Suprapubic skin (tissue), 4 donors: ENCODE measurements around the gene ANKRD2. TPM values are rescaled to one million over a fixed set of nuclear protein-coding genes. Genes with fewer than 3 reads are reported as not detected.

ENCODE experiments used
- DNase-seq, 2 donors: peaks; one replicate each; pipeline ENCODE4 v3.0.0-alpha.2; 2019; ENCODE audit warnings: low spot score in 2 of 2
- H3K27ac ChIP-seq: fragments of 200-600 bp; sonication (generic); one replicate; pipeline ENCODE4 v1.5.1; 2019
- H3K27me3 ChIP-seq: fragments of 200-600 bp; sonication (generic); one replicate; pipeline ENCODE4 v1.5.1; 2019
- H3K36me3 ChIP-seq: fragments of 200-600 bp; sonication (generic); one replicate; pipeline ENCODE4 v1.5.1; 2019
- H3K4me1 ChIP-seq: fragments of 200-600 bp; sonication (generic); one replicate; pipeline ENCODE4 v1.5.1; 2019
- H3K4me3 ChIP-seq: fragments of 200-600 bp; sonication (generic); one replicate; pipeline ENCODE4 v1.5.1; 2019; ENCODE audit warnings: mild to moderate bottlenecking
- H3K9me3 ChIP-seq: fragments of 200-600 bp; sonication (generic); one replicate; pipeline ENCODE4 v1.5.1; 2019
- CTCF ChIP-seq, 2 donors: fragments of 200-600 bp in 1 of 2; fragments of 450-650 bp in 1 of 2; sonication (generic) in 1 of 2; IDR thresholded peaks; one replicate each; pipeline ENCODE4 v1.5.1; 2016 to 2019; ENCODE audit warnings: antibody characterized with exemption in 2 of 2, mild to moderate bottlenecking in 1 of 2, moderate library complexity in 1 of 2
- EP300 ChIP-seq: sonication (generic); formaldehyde crosslinking; IDR thresholded peaks from one replicate; pipeline ENCODE4 v1.6.1; 2017; ENCODE audit warnings: antibody characterized with exemption
- POLR2A ChIP-seq, 2 donors: fragments of 450-650 bp; IDR thresholded peaks; one replicate each; pipeline ENCODE4 v1.6.1; 2017; ENCODE audit warnings: antibody characterized with exemption in 2 of 2, mild to moderate bottlenecking in 2 of 2, moderate library complexity in 2 of 2
- POLR2AphosphoS5 ChIP-seq, 3 donors: sonication (generic); formaldehyde crosslinking; IDR thresholded peaks; one replicate each; pipeline ENCODE4 v1.6.1; 2017; ENCODE audit warnings: antibody characterized with exemption in 3 of 3
- WGBS: methylation state at CpG from one replicate; pipeline ENCODE4 v1.1.5; 2018; 5-methylcytosine and 5-hydroxymethylcytosine counted together
- total RNA-seq, 4 donors: library from RNA; depleted of rRNA; stranded (reverse); fragments of >200 nt; gene quantifications; one replicate each; pipeline ENCODE4 v1.1.0, GENCODE V29; 2016

ANKRD2 gene
- total RNA-seq, 4 donors from 2014 or later: 0.45 to 2.5 (median 2.0) TPM; not detected in 1

DNA sequence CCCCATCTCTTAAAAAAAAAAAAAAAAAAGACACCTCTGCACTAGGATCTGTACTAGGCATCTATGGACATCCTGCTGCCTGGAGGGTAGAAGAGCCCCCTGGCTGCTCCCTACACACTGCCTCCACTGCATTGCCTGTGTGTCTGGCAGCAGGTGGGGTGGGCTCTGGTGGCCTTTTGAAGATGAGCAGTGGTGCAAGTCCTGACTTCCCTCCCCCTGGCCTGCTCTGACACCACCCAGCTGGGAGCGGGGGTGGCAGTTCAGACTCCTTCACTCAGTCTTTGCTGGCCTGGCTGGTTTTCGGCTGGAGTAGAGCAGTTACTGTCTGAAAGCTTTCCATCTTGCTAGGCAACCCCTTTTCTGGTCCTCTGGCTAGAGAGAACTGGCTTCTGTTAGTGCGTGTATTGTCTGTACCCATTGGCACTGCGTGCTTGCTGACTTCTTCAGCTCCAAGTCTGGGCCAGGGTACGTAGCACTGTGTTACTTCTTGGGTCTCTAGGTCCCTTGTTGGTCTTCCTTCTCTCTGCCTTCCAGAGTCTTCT lies 34.6 kb downstream of the ANKRD2 start:
- DNase-seq: no peak
- H3K36me3 ChIP-seq: no peaks in the 10 kb centered on the region
- H3K4me1 ChIP-seq: peaks cover 5% of the 10 kb centered on the region
- no peaks in the 10 kb centered on the region for H3K27me3 ChIP-seq
- TF ChIP-seq EP300: no peak
- no peak for TF ChIP-seq CTCF (IDR thresholded peaks at IDR 0.05)
- TF ChIP-seq POLR2A (IDR thresholded peaks at IDR 0.05): no peak
- TF ChIP-seq POLR2AphosphoS5 (IDR thresholded peaks at IDR 0.05): no peak
- WGBS: 79% methylated on average over 5 of the region's 5 CpGs
- H3K4me3 ChIP-seq: no peak overlapping the region
- H3K9me3 ChIP-seq: no peaks in the 10 kb centered on the region
- H3K27ac ChIP-seq: no peak overlapping the region

DNA sequence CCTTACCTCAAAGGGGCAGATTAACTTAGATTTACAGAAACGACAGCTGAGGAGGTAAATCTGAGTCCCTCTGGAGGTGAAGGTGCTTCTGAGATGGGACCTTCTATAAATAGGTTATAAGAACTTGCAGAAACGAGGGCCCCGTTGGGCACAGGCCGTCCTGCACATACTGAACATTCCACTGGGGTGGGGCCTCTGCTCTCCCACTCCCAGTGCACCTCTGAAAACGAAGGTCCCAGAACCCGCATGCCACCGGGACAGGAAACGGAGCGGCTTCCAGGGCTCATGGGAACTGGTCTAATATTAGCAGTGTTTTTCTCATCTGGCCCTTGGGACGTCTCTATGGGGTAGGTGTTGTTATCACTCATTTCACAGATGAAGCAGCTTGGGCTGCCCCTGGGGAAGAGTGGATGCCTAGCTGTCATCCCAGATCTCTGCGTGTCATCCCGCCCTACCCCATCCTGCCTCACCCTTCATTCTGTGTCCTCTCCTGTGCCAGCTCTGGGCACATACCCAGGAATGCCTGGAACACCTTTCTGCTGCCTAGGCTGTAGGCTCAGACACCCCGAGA lies 36.5 kb downstream of the ANKRD2 start:
- Histone ChIP-seq H3K9me3 (no peaks in the 10 kb centered on the region), H3K27ac (peak overlapping the region; percentile 0), H3K27me3 (no peaks in the 10 kb centered on the region), H3K4me1 (peaks cover 5% of the 10 kb centered on the region), H3K36me3 (no peaks in the 10 kb centered on the region), H3K4me3 (no peak overlapping the region)
- WGBS: 40% methylated on average over 13 of the region's 13 CpGs
- TF ChIP-seq EP300 (no peak), CTCF (IDR thresholded peaks at IDR 0.05) (no peak), POLR2A (IDR thresholded peaks at IDR 0.05) (no peak), POLR2AphosphoS5 (IDR thresholded peaks at IDR 0.05) (no peak)
- DNase-seq: no peak

- DNase-seq: no peak
- 76% methylated on average over 7 of the region's 12 CpGs for WGBS
- no peaks in the 10 kb centered on the region for H3K9me3 ChIP-seq
- peaks cover 9% of the 10 kb centered on the region for H3K36me3 ChIP-seq
- TF ChIP-seq CTCF (IDR thresholded peaks at IDR 0.05) (no peak), POLR2A (IDR thresholded peaks at IDR 0.05) (no peak), POLR2AphosphoS5 (IDR thresholded peaks at IDR 0.05) (no peak), EP300 (no peak)
- peaks cover 5% of the 10 kb centered on the region for H3K4me1 ChIP-seq
- no peaks in the 10 kb centered on the region for H3K27me3 ChIP-seq
- H3K27ac ChIP-seq: no peak overlapping the region
- H3K4me3 ChIP-seq: no peak overlapping the region
Measured at GRCh38 chr10:97611473-97611872, 38.9 kb downstream of the ANKRD2 start.

- WGBS: 19% methylated on average over 2 of the region's 2 CpGs
- DNase-seq: no peak
Measured at GRCh38 chr10:97612386-97612785, 39.8 kb downstream of the ANKRD2 start.

DNA sequence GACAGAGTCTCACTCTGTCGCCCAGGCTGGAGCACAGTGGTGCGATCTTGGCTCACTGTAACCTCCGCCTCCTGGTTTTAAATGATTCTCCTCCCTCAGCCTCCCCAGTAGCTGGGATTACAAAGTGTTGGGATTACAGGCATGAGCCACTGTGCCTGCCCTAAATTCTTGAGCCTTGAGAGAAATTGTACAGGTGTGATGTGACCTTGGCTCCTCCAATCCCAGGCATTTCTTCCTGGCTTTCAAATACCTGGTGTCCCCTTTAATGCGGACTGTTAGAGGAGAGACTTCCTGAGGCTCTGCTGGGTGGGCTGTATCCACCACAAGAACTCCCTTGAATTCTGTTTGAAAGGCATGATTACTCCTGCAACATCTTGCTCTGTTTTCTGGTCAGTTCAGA lies 45.7 kb downstream of the ANKRD2 start:
- no peak overlapping the region for H3K4me3 ChIP-seq
- WGBS: 92% methylated on average over 4 of the region's 4 CpGs
- no peak for DNase-seq
- no peak overlapping the region for H3K27ac ChIP-seq
- H3K4me1 ChIP-seq: no peaks in the 10 kb centered on the region
- H3K27me3 ChIP-seq: no peaks in the 10 kb centered on the region
- peaks cover 12% of the 10 kb centered on the region for H3K36me3 ChIP-seq
- no peak for TF ChIP-seq POLR2A (IDR thresholded peaks at IDR 0.05)
- TF ChIP-seq CTCF (IDR thresholded peaks at IDR 0.05): no peak
- no peak for TF ChIP-seq EP300
- no peak for TF ChIP-seq POLR2AphosphoS5 (IDR thresholded peaks at IDR 0.05)
- H3K9me3 ChIP-seq: no peaks in the 10 kb centered on the region

More at GRCh38 chr10:97612386-97612785, 39.8 kb downstream of the ANKRD2 start:
- TF ChIP-seq CTCF (IDR thresholded peaks at IDR 0.05) (peak in 1 of 2 donors; percentile 35), POLR2AphosphoS5 (IDR thresholded peaks at IDR 0.05) (no peak)
- H3K36me3 ChIP-seq: peaks cover 9% of the 10 kb centered on the region
- no peak overlapping the region for H3K27ac ChIP-seq
- H3K9me3 ChIP-seq: no peaks in the 10 kb centered on the region
- H3K4me1 ChIP-seq: peaks cover 5% of the 10 kb centered on the region
- no peak overlapping the region for H3K4me3 ChIP-seq
- H3K27me3 ChIP-seq: no peaks in the 10 kb centered on the region
